HL-60 (cell line): ENCODE measurements around the gene SCART1.

Experiments used
- GABPA ChIP-seq: IDR thresholded peaks from 2 replicates; pipeline ENCODE4 v1.6.1; 2012; ENCODE audit warnings: low read depth
- POLR2AphosphoS5 ChIP-seq: IDR thresholded peaks from 2 replicates; pipeline ENCODE4 v1.6.1; 2012; ENCODE audit warnings: low read depth
- TF ChIP-seq, protein P1 (sequence below): IDR thresholded peaks from one replicate; pipeline ENCODE4 v1.5.1; 2011; ENCODE audit warnings: low read length, control low read depth, inconsistent platforms; ENCODE audit not compliant: insufficient read depth

DNA sequence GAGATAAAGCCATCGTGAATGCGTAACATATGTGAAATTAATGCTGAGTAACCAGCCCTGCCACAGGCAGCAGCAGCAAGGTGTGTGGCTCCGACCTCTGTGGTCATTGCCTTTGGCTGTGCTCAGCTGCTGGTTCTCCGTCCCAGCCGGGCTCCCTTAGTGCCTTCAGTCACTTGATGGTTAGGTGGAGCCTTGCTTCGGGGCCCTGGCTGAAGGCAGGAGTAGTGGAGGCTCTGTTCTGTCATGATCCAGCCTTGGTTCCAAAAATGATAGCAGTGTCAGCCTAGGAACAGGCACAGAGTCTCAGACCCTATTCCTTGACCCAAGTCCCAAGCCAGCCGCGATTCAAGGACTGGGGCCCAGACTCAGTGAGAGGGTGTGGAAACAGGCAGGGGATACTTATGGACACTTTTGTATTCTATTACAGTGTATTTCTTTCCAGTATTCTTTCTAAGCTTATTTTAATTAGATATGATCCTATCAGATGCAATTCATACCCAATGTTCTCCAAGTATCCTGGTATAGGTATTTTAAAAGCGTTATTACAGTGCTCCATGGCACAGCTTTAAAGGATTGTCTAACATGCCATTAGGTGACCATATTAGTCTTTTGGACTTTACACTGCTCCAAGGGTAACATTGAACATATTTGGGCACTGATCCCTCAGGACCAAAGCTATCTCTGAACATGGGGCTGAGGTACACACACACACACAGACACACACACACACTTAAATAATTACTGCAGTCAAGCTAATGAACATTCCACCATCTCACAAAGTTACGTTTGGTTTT is 9.0 kb downstream of the SCART1 start:
- TF ChIP-seq, protein P1, sequence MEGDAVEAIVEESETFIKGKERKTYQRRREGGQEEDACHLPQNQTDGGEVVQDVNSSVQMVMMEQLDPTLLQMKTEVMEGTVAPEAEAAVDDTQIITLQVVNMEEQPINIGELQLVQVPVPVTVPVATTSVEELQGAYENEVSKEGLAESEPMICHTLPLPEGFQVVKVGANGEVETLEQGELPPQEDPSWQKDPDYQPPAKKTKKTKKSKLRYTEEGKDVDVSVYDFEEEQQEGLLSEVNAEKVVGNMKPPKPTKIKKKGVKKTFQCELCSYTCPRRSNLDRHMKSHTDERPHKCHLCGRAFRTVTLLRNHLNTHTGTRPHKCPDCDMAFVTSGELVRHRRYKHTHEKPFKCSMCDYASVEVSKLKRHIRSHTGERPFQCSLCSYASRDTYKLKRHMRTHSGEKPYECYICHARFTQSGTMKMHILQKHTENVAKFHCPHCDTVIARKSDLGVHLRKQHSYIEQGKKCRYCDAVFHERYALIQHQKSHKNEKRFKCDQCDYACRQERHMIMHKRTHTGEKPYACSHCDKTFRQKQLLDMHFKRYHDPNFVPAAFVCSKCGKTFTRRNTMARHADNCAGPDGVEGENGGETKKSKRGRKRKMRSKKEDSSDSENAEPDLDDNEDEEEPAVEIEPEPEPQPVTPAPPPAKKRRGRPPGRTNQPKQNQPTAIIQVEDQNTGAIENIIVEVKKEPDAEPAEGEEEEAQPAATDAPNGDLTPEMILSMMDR, result no peak
- TF ChIP-seq GABPA, result no peak
- no peak for TF ChIP-seq POLR2AphosphoS5
